Measurements from ENCODE around the gene SSR1.

DNA sequence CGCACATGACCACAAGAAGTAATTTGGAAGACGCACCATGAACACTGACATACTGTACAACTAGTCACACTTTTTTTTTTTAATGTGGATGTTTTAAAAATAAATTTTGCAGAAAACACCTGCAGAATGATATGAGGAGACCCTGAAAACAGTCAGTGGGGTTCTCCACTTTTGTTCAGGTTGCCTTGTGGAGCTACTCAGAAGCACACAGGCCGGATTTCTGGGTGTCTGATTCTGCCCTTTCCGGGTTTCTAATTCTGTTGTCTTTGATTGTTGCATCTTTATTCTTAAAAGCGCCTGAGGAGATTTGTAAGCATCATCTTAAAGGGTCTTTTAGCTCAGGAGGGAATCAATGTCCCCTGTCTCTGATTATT is 74.5 kb downstream of the SSR1 start:
- TF ChIP-seq, protein P1, sequence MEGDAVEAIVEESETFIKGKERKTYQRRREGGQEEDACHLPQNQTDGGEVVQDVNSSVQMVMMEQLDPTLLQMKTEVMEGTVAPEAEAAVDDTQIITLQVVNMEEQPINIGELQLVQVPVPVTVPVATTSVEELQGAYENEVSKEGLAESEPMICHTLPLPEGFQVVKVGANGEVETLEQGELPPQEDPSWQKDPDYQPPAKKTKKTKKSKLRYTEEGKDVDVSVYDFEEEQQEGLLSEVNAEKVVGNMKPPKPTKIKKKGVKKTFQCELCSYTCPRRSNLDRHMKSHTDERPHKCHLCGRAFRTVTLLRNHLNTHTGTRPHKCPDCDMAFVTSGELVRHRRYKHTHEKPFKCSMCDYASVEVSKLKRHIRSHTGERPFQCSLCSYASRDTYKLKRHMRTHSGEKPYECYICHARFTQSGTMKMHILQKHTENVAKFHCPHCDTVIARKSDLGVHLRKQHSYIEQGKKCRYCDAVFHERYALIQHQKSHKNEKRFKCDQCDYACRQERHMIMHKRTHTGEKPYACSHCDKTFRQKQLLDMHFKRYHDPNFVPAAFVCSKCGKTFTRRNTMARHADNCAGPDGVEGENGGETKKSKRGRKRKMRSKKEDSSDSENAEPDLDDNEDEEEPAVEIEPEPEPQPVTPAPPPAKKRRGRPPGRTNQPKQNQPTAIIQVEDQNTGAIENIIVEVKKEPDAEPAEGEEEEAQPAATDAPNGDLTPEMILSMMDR (IDR thresholded peaks at IDR 0.05): no peak
- TF ChIP-seq POLR2A (IDR thresholded peaks at IDR 0.05): no peak

Data from thyroid gland (tissue), 4 donors.